Measurements from ENCODE around the gene PCGF1. TPM values are rescaled to one million over a fixed set of nuclear protein-coding genes. Genes with fewer than 3 reads are reported as not detected.
"Not testable (repeated sequence)": the region's sequence is repeated elsewhere in the genome, so short reads cannot be mapped to it uniquely, and the experiment has no call there.

Gene PCGF1
- total RNA-seq, 1 experiment from 2014 or later: 33.9 TPM

- peak; percentile 79 for DNase-seq (ENCODE audit: low spot score)
These were observed 35.2 kb downstream of the PCGF1 start, which contains the start of gene MRPL53 for GRCh38 chr2:74472086-74472944. MRPL53 (minus strand) TSS chr2:74472680; CDS start chr2:74472660, 20 bp downstream.

- DNase-seq (ENCODE audit: low spot score): no peak
These were observed 36.0 kb downstream of the PCGF1 start for GRCh38 chr2:74471332-74472065.

GRCh38 chr2:74470742-74471141, 36.8 kb downstream of the PCGF1 start:
- DNase-seq (ENCODE audit: low spot score): not testable (repeated sequence)

GRCh38 chr2:74464406-74464805, 43.1 kb downstream of the PCGF1 start:
- no peak for DNase-seq (ENCODE audit: low spot score)

DNA sequence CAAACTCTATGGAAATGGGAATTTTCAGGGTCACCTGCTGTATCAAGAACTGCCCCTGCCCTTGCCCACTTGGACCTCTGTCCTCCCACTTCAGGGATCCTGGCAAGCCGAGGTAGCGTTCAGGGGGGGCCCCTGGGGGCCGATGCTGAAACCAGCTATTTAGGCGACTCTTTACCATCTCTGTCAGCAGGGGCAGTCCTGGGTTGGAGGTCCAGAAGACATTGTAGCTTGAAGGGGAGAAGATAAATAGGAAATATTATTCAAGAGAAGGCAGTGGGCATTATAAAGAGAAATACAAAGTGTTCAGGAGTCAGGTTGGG, 44.7 kb downstream of the PCGF1 start:
- no peak for DNase-seq (ENCODE audit: low spot score)

- no peak for DNase-seq (ENCODE audit: low spot score)
These were observed 45.3 kb downstream of the PCGF1 start for GRCh38 chr2:74462054-74462785.

GRCh38 chr2:74461187-74462053, 46.1 kb downstream of the PCGF1 start:
- DNase-seq (ENCODE audit: low spot score): no peak

DNA sequence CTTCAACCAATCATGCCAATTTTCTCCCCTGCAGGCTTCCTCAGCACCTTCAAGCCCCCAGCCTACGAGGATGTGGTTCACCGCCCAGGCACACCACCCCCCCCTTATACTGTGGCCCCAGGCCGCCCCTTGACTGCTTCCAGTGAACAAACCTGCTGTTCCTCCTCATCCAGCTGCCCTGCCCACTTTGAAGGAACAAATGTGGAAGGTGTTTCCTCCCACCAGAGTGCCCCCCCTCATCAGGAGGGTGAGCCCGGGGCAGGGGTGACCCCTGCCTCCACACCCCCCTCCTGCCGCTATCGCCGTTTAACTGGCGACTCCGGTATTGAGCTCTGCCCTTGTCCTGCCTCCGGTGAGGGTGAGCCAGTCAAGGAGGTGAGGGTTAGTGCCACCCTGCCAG, 47.3 kb downstream of the PCGF1 start:
- not testable (repeated sequence) for DNase-seq (ENCODE audit: low spot score)

- not testable (repeated sequence) for DNase-seq (ENCODE audit: low spot score)
These were observed 47.9 kb downstream of the PCGF1 start for GRCh38 chr2:74459503-74460118.

DNA sequence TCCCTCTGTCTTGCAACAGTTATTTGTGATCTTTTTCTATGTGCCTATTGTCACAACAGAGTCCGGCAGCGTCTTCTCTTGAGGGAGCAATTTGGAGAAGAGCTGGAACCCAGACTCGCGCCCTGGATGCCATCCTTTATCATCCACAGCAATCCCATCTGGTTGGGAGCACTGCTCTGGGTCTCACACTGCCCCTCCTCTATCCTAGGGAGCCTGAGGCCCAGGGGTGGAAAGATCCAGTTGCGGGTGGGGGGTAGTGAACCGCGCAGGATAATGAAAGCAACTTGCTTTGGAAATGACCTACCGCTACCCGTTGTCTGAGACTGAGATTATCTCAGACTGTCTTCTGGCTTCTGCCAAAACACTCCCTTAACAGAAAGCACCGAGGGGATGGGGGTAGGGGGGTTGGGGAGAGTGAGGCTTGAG, 48.5 kb downstream of the PCGF1 start:
- DNase-seq (ENCODE audit: low spot score): no peak

- peak; percentile 100 for DNase-seq (ENCODE audit: low spot score)
These were observed 49.2 kb downstream of the PCGF1 start, which contains the start of gene WBP1 for GRCh38 chr2:74458132-74458937. WBP1 (plus strand) TSS chr2:74458438; CDS start chr2:74458603, 165 bp downstream.

- no peak for DNase-seq (ENCODE audit: low spot score)
These were observed 49.9 kb downstream of the PCGF1 start for GRCh38 chr2:74457549-74458131.

- no peak for DNase-seq (ENCODE audit: low spot score)
These were observed 50.4 kb downstream of the PCGF1 start for GRCh38 chr2:74457129-74457548.

Other genes starting within 250 kb of the PCGF1 start
- gene SLC4A5, start 164.3 kb downstream of the PCGF1 start, total RNA-seq (2014; rRNA removed; shearing (Covaris generic)): 0.07 TPM in 1 of 2 replicates, not detected in the other
- gene DCTN1, start 127.4 kb downstream of the PCGF1 start, total RNA-seq (2014; rRNA removed; shearing (Covaris generic)): 105 and 123 TPM in 2 replicates
- gene C2orf81, start 86.1 kb downstream of the PCGF1 start, total RNA-seq (2014; rRNA removed; shearing (Covaris generic)): 2.3 and 3.5 TPM in 2 replicates
- 72.9 and 84.5 TPM in 2 replicates for gene WDR54, start 86.0 kb downstream of the PCGF1 start, total RNA-seq (2014; rRNA removed; shearing (Covaris generic))
- gene RTKN, start 65.8 kb downstream of the PCGF1 start, total RNA-seq (2014; rRNA removed; shearing (Covaris generic)): 23.1 and 33.3 TPM in 2 replicates
- 5.9 and 7.9 TPM in 2 replicates for gene INO80B, start 52.6 kb downstream of the PCGF1 start, total RNA-seq (2014; rRNA removed; shearing (Covaris generic))
- 49.0 and 52.3 TPM in 2 replicates for gene WBP1, start 49.3 kb downstream of the PCGF1 start, total RNA-seq (2014; rRNA removed; shearing (Covaris generic))
- 66.6 and 71.4 TPM in 2 replicates for gene MOGS, start 42.3 kb downstream of the PCGF1 start, total RNA-seq (2014; rRNA removed; shearing (Covaris generic))
- 30.2 and 39.1 TPM in 2 replicates for gene MRPL53, start 35.0 kb downstream of the PCGF1 start, total RNA-seq (2014; rRNA removed; shearing (Covaris generic))
- 11.7 and 12.5 TPM in 2 replicates for gene CCDC142, start 24.7 kb downstream of the PCGF1 start, total RNA-seq (2014; rRNA removed; shearing (Covaris generic))
- 14.7 and 16.5 TPM in 2 replicates for gene TTC31, start 24.6 kb downstream of the PCGF1 start, total RNA-seq (2014; rRNA removed; shearing (Covaris generic))
- gene LBX2, start 8.1 kb downstream of the PCGF1 start, total RNA-seq (2014; rRNA removed; shearing (Covaris generic)): 0.45 TPM in 1 of 2 replicates, not detected in the other
- 0.90 and 1.7 TPM in 2 replicates for gene TLX2, start 6.8 kb upstream of the PCGF1 start, total RNA-seq (2014; rRNA removed; shearing (Covaris generic))
- 0.17 TPM in 1 of 2 replicates, not detected in the other for gene DQX1, start 18.5 kb upstream of the PCGF1 start, total RNA-seq (2014; rRNA removed; shearing (Covaris generic))
- gene AUP1, start 22.0 kb upstream of the PCGF1 start, total RNA-seq (2014; rRNA removed; shearing (Covaris generic)): 150 and 194 TPM in 2 replicates
- 58.0 and 70.3 TPM in 2 replicates for gene HTRA2, start 22.2 kb upstream of the PCGF1 start, total RNA-seq (2014; rRNA removed; shearing (Covaris generic))
- 3.2 TPM in 2 replicates for gene LOXL3, start 46.2 kb upstream of the PCGF1 start, total RNA-seq (2014; rRNA removed; shearing (Covaris generic))
- gene DOK1, start 47.0 kb upstream of the PCGF1 start, total RNA-seq (2014; rRNA removed; shearing (Covaris generic)): 17.3 and 24.8 TPM in 2 replicates
- not detected in 2 replicates for gene M1AP, start 140.6 kb upstream of the PCGF1 start, total RNA-seq (2014; rRNA removed; shearing (Covaris generic))
- gene SEMA4F, start 146.6 kb upstream of the PCGF1 start, total RNA-seq (2014; rRNA removed; shearing (Covaris generic)): 14.6 and 39.2 TPM in 2 replicates